ENCODE measurements around the gene TBXA2R. TPM values are rescaled to one million over a fixed set of nuclear protein-coding genes. Genes with fewer than 3 reads are reported as not detected.

TBXA2R gene
- total and polyA plus RNA-seq, 3 experiments from 2014 or later: 1.5 to 7.6 (median 2.4) TPM

DNA sequence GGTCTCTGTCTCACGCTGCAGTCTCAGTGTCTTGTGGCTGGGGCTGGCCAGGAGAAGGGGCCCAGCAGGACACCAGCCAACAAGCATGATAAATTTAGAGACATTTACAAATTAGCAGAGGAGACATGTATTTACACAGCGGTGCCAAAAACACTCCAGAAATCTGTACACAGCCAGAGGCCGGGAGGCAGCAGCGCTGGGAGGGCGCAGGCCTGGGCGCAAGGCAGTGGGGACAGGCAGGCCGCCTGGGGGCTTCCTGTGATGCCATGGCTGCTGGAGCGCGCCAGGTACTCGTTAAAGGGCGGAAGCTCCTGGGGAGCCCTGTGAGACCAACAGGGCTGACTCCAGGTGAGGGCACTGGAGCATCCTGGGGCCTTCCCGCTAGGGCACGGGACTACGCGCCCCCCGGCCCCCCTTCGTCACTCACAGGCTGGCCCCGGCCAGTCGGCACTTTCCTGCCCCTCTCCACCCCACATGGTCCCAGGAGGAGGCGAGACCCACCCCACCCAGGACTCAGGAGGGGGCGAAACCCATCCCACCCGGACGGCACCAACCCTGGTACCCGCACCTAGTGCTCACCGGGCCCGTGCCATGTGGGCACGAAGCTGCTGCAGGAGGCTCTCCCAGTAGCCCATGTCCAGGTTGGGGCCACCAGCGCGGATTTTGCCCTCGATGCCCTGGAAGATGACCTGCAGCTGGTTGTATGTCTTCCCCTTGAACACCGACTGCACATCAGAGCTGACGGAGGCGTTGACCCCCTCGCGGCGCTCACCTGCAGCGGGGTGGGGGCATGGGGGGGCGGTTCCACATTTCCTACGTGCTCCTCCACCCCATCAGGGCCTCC lies 7.4 kb upstream of the TBXA2R start:
- CTCF ChIA-PET: no interaction called here
- no peak for DNase-seq
- peaks cover 0 to 38% (median 3%) of the 10 kb centered on the region in 3 donors for H3K36me3 Mint-ChIP-seq

DNA sequence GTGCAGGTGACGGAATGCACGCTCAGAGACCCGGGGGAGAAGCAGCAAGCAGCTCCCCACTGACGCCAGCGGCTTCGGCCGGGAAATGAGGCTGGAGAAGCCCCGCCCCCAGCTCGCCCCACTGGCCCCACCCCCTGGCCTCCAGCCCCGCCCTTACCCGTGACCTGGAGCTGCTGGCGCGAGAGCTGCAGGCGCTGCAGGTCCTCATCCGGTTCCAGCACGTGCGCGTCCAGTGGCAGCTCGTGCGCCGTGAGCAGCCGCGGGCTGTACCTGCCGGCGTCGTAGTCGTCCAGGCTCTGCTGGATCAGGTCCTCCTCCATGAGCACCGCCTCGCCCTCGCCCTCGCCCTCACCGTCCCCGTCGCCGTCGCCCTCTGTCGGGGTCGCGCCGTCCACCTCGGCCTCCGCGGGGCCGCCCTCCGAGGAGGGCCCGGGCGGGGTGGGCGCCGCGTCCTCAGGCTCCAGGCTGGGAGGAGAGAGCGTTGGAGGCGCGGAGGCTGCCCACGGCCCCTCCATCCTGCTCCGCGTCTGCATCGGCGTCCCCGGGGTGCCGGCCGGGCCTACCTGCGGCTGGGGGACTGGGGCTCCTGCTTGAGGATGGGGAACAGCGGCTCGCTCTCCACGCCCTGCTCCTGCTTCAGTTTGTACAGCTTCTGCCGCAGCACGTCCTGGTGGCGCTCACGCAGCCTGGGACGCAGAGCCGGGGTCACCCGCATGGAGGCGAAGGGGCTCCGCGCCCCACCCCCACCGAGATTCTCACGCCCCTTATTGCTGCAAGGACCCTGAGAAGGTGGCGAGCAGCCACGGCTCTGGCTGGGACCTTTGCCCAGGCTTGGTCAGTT lies 6.4 kb upstream of the TBXA2R start:
- DNase-seq: no peak
- Mint-ChIP-seq H3K4me1 (peaks cover 3 to 9% (median 7%) of the 10 kb centered on the region in 3 donors), H3K9me3 (no peaks in the 10 kb centered on the region), H3K4me3 (no peak overlapping the region), H3K27ac (no peak overlapping the region), H3K36me3 (peaks cover 0 to 34% (median 3%) of the 10 kb centered on the region in 3 donors), H3K27me3 (no peaks in the 10 kb centered on the region)
- H3K27ac ChIP-seq (ENCODE audit: low read depth, low read length): no peak overlapping the region
- no peaks in the 10 kb centered on the region for H3K36me3 ChIP-seq (ENCODE audit: insufficient read depth, low read length)
- no peaks in the 10 kb centered on the region for H3K9me3 ChIP-seq (ENCODE audit: low read length)
- H3K4me3 ChIP-seq (ENCODE audit: low read length): no peak overlapping the region
- H3K4me1 ChIP-seq (ENCODE audit: insufficient read depth, low read length): peaks cover 8% of the 10 kb centered on the region
- ChIA-PET POLR2A (no interaction called here), CTCF (interaction anchor here (0.6 kb wide), 1 partner anchor 88 kb away, joined by 4 read pairs; no protein-coding TSS in a partner anchor)
- no peaks in the 10 kb centered on the region for H3K27me3 ChIP-seq (ENCODE audit: insufficient read depth, low read length, poor library complexity, severe bottlenecking)

More for the DNA sequence above, 7.4 kb upstream of the TBXA2R start:
- Mint-ChIP-seq H3K27me3 (no peaks in the 10 kb centered on the region), H3K4me1 (peaks cover 0 to 8% (median 3%) of the 10 kb centered on the region in 3 donors), H3K27ac (peak overlapping the region in 1 of 8 donors; percentile 36), H3K9me3 (no peaks in the 10 kb centered on the region), H3K4me3 (no peak overlapping the region)
- Histone ChIP-seq H3K27ac (ENCODE audit: low read depth, low read length) (no peak overlapping the region), H3K4me1 (ENCODE audit: insufficient read depth, low read length) (peaks cover 5% of the 10 kb centered on the region), H3K27me3 (ENCODE audit: insufficient read depth, low read length, poor library complexity, severe bottlenecking) (no peaks in the 10 kb centered on the region), H3K36me3 (ENCODE audit: insufficient read depth, low read length) (no peaks in the 10 kb centered on the region), H3K4me3 (ENCODE audit: low read length) (no peak overlapping the region), H3K9me3 (ENCODE audit: low read length) (no peaks in the 10 kb centered on the region)
- POLR2A ChIA-PET: no interaction called here

DNA sequence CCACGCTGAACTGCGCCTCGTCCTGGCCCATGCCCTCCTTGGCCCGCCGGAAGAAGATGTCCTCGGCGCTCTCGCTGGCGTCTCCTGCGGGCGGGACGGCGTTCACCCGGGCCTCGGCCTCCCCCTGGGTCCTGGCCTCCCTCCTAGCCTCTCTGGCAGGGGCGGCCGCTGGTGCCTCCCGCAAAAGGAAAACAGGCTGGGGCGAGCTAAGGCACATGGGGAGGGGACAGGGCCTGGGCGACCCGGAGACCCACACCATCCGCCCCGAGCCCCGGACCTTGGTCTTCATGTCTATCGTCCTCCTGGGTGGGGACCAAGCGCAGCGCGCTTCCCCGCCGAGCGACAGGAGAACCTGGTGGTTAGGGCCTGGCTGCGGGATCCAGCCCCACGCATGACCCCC lies 5.7 kb upstream of the TBXA2R start:
- H3K4me1 Mint-ChIP-seq: peaks cover 8 to 15% (median 13%) of the 10 kb centered on the region in 3 donors
- Histone ChIP-seq H3K27ac (ENCODE audit: low read depth, low read length) (no peak overlapping the region), H3K27me3 (ENCODE audit: insufficient read depth, low read length, poor library complexity, severe bottlenecking) (no peaks in the 10 kb centered on the region), H3K4me1 (ENCODE audit: insufficient read depth, low read length) (peaks cover 4% of the 10 kb centered on the region), H3K36me3 (ENCODE audit: insufficient read depth, low read length) (no peaks in the 10 kb centered on the region), H3K9me3 (ENCODE audit: low read length) (no peaks in the 10 kb centered on the region), H3K4me3 (ENCODE audit: low read length) (no peak overlapping the region)
- no peaks in the 10 kb centered on the region for H3K27me3 Mint-ChIP-seq
- no peaks in the 10 kb centered on the region for H3K9me3 Mint-ChIP-seq
- ChIA-PET CTCF (interaction anchor here (0.6 kb wide), 1 partner anchor 87 kb away, joined by 4 read pairs; no protein-coding TSS in a partner anchor), POLR2A (no interaction called here)
- H3K4me3 Mint-ChIP-seq: no peak overlapping the region
- peaks cover 0 to 30% (median 3%) of the 10 kb centered on the region in 3 donors for H3K36me3 Mint-ChIP-seq
- no peak overlapping the region for H3K27ac Mint-ChIP-seq
- peak in 1 of 5 donors; percentile 45 for DNase-seq

DNA sequence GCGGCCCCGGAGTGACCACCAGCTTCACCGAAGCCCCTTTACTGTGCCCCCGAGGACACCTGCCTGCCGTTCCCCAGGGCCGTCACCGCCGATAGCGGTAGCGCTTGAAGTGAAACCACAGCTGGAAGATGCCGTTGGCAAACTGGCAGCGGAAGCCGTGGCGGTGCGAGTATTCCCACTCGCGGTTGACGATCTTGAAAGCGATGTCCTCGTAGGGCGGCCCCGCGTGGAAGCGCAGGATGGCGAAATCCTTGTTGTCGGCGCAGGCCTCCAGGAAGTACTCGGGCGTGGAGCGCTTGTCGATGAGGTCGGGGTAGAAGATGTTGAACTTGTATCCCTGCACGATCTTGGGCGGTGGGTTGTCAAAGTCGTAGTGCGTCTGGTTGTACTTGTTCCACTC lies 5.2 kb upstream of the TBXA2R start:
- H3K27ac Mint-ChIP-seq: peak overlapping the region in 1 of 8 donors; percentile 19
- peaks cover 8 to 18% (median 12%) of the 10 kb centered on the region in 3 donors for H3K4me1 Mint-ChIP-seq
- H3K9me3 ChIP-seq (ENCODE audit: low read length): no peaks in the 10 kb centered on the region
- CTCF ChIA-PET: no interaction called here
- no peak overlapping the region for H3K4me3 ChIP-seq (ENCODE audit: low read length)
- no peaks in the 10 kb centered on the region for H3K36me3 ChIP-seq (ENCODE audit: insufficient read depth, low read length)
- no peak overlapping the region for H3K27ac ChIP-seq (ENCODE audit: low read depth, low read length)
- H3K27me3 ChIP-seq (ENCODE audit: insufficient read depth, low read length, poor library complexity, severe bottlenecking): no peaks in the 10 kb centered on the region
- no peaks in the 10 kb centered on the region for H3K27me3 Mint-ChIP-seq
- DNase-seq: peak in 1 of 5 donors; percentile 46
- POLR2A ChIA-PET: no interaction called here
- H3K36me3 Mint-ChIP-seq: peaks cover 0 to 26% (median 3%) of the 10 kb centered on the region in 3 donors
- peaks cover 9% of the 10 kb centered on the region for H3K4me1 ChIP-seq (ENCODE audit: insufficient read depth, low read length)
- H3K9me3 Mint-ChIP-seq: no peaks in the 10 kb centered on the region
- H3K4me3 Mint-ChIP-seq: no peak overlapping the region

DNA sequence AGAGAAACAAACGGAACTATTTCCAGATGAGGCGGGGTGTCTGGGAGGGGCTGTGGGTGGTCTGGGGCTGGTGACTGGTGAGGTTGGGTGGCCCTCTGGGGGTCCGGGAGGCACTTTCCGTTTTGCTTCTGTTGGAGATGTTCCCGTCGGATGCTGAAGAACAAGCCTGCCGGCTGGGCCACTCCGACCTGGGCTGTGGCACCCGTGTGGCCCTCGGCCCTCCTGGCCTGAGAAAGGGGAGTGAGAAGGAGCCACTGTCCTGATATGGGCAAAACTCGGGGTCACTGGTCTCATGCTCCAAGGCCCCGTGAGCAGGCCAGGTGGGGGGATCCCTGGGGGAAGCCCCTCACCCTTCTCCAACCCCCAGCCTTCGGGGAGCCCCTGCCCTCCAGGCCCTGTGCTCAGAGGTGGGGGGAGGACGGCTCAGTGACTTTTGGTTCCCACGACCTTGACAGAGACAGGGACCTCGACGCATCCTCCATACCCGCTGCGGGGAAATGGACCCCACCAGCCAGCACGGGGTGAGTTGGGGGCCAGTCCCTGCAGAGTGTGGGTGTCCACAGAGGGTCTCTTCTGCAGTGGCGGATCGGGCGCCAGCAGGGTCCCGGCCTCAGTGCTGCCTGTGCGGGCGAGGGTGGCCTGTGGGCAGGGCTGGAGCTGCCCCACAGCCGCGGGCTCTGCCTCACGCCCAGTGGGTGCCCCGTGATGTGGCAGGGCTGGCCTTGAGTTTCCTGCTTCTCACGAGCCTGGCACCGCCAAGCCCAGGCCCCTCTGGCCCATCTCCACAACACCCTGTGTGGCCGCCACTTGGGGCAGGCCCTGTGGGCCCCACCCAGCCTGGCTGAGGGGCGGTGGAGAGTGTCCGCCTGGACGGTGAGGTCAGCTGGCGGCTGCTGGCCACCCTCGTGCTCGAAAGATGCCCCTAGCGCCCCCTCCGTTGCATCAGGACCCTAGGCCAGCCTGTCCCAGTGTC lies 4.4 kb upstream of the TBXA2R start:
- Histone ChIP-seq H3K4me1 (ENCODE audit: insufficient read depth, low read length) (peaks cover 11% of the 10 kb centered on the region), H3K27me3 (ENCODE audit: insufficient read depth, low read length, poor library complexity, severe bottlenecking) (no peaks in the 10 kb centered on the region), H3K9me3 (ENCODE audit: low read length) (no peaks in the 10 kb centered on the region), H3K27ac (ENCODE audit: low read depth, low read length) (no peak overlapping the region), H3K36me3 (ENCODE audit: insufficient read depth, low read length) (no peaks in the 10 kb centered on the region), H3K4me3 (ENCODE audit: low read length) (no peak overlapping the region)
- Mint-ChIP-seq H3K27ac (peak overlapping the region in 1 of 8 donors; percentile 60), H3K4me3 (no peak overlapping the region), H3K4me1 (peaks cover 8 to 18% (median 12%) of the 10 kb centered on the region in 3 donors), H3K27me3 (no peaks in the 10 kb centered on the region), H3K9me3 (no peaks in the 10 kb centered on the region), H3K36me3 (peaks cover 0 to 25% (median 3%) of the 10 kb centered on the region in 3 donors)
- peak in 1 of 5 donors; percentile 42 for DNase-seq
- CTCF ChIA-PET: no interaction called here
- POLR2A ChIA-PET: no interaction called here

DNA sequence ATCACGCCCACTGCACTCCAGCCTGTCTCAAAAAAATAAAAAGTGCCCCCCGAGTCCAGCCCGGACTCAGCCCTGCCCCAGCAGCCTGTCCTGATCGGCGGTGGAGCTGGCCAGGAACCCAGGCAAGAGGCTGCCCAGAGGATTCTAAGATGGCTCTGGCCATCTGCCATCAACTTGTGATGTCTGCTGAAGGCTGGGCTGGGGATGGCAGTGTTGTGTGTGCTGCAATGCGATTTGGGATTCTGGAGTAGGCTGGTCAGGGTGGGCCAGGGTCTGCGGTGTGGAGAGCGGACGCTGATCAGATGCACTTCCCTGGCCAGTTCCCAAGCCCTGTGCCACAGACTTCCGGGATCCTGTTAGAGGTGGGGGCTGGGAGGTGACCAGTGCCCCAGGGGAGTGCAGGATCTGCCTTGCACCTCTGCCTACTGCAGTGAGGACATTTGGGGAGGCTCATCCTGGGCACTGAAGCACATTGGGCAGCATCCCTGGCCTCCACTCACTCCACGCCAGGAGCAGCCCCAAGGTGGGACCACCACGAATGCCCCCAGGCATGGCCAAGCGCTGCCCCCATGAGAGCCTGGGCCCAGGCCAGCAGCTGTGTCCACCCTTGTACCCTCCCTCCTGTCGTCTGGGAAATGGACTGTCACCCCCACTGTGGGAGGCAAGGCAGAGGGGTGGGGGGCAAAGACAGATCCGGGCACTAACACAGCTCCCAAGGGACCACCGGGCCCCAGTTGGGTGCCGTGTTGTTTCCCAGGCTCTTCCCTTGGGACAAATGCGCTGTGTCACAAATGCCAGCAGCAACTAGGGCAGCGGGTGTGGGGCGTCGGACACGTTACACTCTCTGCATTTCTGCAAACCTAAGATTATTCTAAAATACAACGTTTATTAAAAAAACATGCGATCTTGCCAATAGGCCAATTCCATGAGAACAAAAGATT lies 3.4 kb upstream of the TBXA2R start:
- Histone ChIP-seq H3K4me3 (ENCODE audit: low read length) (no peak overlapping the region), H3K9me3 (ENCODE audit: low read length) (no peaks in the 10 kb centered on the region), H3K4me1 (ENCODE audit: insufficient read depth, low read length) (peaks cover 21% of the 10 kb centered on the region), H3K27me3 (ENCODE audit: insufficient read depth, low read length, poor library complexity, severe bottlenecking) (no peaks in the 10 kb centered on the region), H3K27ac (ENCODE audit: low read depth, low read length) (no peak overlapping the region), H3K36me3 (ENCODE audit: insufficient read depth, low read length) (no peaks in the 10 kb centered on the region)
- POLR2A ChIA-PET: no interaction called here
- Mint-ChIP-seq H3K27me3 (no peaks in the 10 kb centered on the region), H3K36me3 (peaks cover 0 to 18% (median 3%) of the 10 kb centered on the region in 3 donors), H3K4me3 (no peak overlapping the region), H3K27ac (peak overlapping the region in 2 of 8 donors; percentile 6 to 60), H3K4me1 (peaks cover 8 to 18% (median 12%) of the 10 kb centered on the region in 3 donors), H3K9me3 (no peaks in the 10 kb centered on the region)
- DNase-seq: peak in 1 of 5 donors; percentile 46
- CTCF ChIA-PET: interaction anchor here (1.3 to 2.8 kb wide), 2 partner anchors 24 to 82 kb away, joined by 5 to 14 read pairs; partner anchors contain the start of gene GIPC3
